GM08714 (cell line): Measurements from ENCODE around the gene C19orf33.
"Not testable (repeated sequence)": the region's sequence is repeated elsewhere in the genome, so short reads cannot be mapped to it uniquely, and the experiment has no call there.

Experiments
- H3K4me3 ChIP-seq: fragments of 200-500 bp; sonication (Bioruptor generic); 2 replicates; pipeline ENCODE4 v1.5.1; 2014; ENCODE audit warnings: mild to moderate bottlenecking, low read length, inconsistent platforms
- ZNF274 ChIP-seq: IDR thresholded peaks from 2 replicates; pipeline ENCODE4 v1.6.1; 2012; ENCODE audit warnings: mild to moderate bottlenecking, low read depth, low read length

The C19orf33 gene

DNA sequence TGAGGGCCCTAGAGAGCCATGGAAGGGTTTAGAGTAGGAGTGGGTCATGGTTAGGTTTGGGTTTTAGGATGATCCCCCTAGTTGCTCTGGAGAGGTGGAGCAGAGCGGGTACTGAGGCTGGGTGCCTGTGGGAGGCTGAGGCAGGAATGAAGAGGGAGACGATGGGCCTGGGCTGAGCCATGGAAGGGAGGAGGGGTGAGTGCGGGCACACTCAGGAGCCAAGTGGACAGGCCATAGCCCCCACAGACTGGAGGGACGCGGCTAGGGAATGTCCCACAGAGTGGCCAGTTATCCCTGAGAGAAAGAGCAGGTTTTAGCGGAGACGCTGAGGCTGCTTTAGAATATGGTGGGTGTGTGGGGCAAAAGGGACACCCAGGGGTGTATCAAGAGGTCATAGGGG lies 25.6 kb downstream of the C19orf33 start:
- TF ChIP-seq ZNF274: no peak
- no peak overlapping the region for H3K4me3 ChIP-seq

DNA sequence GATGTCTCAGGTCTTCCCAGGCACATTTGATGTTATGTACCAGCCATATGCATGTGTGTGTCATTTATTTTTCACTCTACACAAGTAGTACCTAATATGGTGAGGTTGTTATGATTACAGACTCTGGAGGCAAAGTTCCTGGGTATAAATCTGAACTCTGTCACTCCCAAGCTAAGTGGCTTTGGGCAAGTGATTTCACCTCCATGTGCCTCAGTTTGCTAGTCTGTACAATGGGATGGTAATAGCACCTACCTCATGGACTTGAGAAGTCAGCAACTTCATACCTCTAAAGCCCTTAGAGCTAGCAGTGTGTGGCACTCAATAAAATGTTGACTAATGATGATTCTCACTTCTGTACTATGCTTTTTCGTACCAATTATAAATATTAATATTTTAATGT lies 27.7 kb downstream of the C19orf33 start:
- TF ChIP-seq ZNF274: no peak
- no peak overlapping the region for H3K4me3 ChIP-seq

DNA sequence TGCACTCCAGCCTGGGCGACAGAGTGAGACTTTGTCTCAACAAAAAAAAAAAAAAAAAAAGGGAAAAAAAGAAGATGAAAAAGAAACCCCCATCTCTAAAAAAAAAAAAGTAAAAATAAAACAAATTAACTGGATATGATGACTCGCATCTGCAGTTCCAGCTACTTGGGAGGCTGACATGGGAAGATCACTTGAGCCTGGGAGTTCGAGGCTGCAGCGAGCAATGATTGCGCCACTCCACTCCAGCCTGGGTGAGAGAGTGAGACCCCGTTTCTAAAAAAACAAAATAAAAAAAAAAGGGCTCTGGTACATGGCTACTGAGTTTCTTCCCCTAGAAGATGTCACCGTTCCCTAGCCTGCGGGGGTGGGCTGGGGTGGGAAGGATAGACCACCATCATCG lies 29.2 kb downstream of the C19orf33 start:
- no peak overlapping the region for H3K4me3 ChIP-seq
- TF ChIP-seq ZNF274: no peak

DNA sequence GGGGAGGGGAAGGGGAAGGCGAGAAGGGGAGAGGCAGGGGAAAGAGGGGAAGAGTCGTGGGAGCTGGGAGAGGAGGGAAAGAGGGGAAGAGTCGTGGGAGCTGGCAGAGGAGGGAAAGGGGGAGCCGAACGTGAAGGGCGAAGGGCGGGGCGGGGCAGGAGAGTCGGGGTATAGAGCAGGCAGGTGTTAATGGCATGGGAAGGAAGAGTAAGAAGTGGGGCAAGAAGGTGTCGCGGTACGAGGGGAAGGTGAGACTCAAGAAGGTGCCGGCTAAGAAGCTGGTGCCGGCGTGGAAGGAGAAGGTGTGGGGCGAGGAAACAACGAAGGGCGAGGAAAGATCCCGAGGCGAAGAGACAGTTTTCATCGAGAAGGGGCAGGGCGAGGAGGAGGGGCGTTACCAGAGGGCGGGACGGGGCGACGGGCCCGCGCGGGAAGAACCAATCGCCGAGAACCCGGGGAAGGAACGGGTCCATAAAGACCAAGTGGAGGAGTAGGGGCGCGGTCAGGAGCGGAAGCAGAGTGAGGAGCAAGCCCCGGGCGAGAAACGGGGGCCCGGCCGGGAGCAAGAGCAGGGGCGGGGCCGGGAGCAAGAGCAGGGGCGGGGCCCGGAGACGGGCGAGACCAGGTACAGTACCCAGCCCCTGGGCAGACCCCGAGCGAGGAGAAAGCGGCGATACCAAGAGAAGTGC lies 32.0 kb downstream of the C19orf33 start:
- no peak for TF ChIP-seq ZNF274
- H3K4me3 ChIP-seq: peak overlapping the region; percentile 87

DNA sequence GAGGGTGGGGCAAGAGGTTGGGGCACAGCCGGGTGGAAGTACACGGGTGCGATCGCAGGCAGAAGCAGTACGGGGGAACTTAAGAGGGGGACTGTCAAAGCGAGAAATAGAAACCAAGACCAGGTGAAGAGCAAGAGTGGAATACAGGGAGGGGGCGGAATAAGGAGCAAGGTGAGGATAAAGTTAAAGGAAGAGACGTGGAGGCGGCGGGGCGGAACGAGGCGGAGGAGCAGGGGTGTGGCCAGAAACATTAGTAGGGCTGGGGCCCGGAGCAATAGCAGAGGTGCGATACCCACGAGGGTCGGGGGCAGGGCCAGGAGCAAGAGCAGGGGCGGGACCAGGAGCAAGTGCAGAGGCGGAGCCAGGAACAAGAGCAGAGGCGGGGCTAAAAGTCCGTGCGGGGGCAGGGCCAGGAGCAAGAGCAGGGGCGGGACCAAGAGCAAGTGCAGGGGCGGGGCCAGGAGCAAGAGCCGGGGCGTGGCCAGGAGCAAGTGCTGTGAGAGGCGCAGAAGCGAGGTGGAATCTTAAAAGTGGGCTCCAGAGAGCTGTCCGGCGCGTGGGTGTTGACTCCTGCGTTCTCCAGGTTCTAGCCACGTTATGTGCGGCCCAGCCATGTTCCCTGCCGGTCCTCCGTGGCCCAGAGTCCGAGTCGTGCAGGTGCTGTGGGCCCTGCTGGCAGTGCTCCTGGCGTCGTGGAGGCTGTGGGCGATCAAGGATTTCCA lies 32.7 kb downstream of the C19orf33 start:
- H3K4me3 ChIP-seq: peak overlapping the region; percentile 87
- TF ChIP-seq ZNF274: no peak

DNA sequence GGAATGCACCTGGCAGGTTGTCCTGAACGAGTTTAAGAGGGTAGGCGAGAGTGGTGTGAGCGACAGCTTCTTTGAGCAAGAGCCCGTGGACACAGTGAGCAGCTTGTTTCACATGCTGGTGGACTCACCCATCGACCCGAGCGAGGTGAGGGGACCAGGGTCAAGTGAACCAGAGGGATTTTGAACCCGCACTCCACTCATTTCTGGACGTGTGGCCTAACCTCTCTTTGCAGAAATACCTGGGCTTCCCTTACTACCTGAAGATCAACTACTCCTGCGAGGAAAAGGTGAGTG lies 33.3 kb downstream of the C19orf33 start:
- peak overlapping the region; percentile 21; the same call in 1 of the 2 replicates for H3K4me3 ChIP-seq
- no peak for TF ChIP-seq ZNF274

DNA sequence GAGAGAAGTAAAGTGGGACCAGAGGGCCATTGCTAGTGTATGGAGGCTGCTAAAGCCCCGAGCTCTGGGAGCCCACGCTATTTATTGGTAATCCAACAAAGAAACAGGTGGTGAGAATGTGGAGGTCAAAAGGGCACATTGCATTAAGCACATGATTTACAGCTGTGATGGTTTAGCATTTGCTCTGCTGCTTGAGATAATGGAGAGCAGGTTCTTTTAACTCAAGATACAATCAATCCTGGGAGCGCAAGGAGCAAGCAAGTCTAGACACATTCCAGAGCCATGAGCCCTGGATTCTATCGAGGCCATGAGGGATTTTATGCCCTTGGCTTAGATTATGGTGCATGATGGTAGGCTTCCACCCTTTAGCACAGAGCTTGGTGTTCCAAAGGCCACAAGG lies 35.0 kb downstream of the C19orf33 start:
- not testable (repeated sequence) for H3K4me3 ChIP-seq

DNA sequence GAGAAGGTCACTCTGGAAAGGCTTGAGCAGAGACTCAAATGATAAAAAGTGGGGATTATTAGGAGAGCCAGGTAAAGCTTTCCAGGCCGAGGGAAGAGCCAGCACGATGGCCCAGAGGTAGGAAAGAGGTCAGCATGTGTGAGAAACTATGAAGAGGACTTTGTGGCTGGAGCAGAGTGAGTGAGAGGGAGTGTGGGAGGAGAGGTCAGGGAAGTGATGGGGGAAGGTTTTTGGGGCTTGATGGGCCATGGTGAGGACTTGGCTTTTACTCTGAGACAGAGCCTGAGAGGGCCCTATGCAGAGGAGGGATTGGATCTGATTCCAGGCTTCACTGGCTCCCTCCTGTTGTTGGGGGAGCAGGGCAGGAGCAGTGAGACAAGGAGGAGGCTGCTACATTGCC lies 36.9 kb downstream of the C19orf33 start:
- H3K4me3 ChIP-seq: no peak overlapping the region
- no peak for TF ChIP-seq ZNF274

DNA sequence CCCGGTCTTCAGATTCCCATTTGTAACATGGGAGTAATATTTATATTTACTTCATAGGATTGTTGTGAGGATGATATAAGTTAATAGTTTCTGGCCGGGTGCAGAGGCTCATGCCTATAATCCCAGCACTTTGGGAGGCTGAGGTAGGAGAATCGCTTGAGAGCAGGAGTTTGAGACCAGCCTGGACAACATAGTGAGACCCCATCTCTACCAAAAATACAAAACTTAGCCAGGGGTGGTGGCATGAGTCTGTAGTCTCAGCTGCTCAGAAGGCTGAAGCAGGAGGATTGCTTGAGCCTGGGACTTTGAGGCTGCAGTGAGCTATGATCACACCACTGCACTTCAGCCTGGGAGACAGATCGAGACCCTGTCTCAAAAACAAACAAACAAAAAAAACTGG lies 42.8 kb downstream of the C19orf33 start:
- H3K4me3 ChIP-seq: no peak overlapping the region
- no peak for TF ChIP-seq ZNF274

DNA sequence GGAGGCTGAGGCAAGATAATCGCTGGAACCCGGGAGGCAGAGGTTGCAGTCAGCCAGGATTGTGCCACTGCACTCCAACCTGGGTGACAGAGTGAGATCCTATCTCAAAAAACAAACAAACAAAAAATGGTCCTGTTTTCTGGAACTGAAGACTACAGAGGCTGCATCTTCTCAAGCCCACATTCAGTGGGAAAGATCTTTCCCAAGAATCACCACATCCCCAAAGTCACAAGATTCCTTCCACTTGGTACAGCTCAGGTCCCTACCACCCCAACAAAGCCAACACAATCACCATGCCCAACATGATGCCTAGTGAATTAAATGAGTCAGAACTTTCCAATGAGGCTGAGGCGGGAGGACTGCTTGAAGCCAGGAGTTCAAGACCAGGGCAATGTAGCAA lies 46.8 kb downstream of the C19orf33 start:
- H3K4me3 ChIP-seq: no peak overlapping the region
- no peak for TF ChIP-seq ZNF274

DNA sequence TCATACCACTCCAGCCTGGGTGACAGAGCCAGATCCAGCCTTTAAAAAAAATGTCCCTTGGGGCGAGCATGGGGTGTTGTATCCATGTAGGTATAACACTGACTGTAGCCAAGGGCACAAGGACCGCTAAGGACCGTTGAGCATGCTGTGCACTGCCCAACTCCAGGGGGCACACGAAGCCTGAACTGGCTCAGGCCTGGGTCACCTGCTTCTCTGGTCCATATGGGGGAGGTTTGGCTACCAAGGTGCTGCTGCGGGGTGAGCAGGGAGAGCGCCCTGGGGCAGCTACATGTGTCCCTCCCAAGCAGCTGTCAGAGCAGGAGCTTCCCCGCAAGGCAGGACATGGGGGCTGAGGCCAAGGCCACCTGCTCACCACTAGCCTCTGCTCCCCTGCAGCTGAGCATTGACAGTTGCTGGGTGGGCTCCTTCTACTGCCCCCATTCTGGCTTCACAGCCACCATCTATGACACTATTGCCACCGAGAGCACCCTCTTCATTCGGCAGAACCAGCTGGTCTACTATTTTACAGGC lies 47.9 kb downstream of the C19orf33 start:
- no peak for TF ChIP-seq ZNF274
- no peak overlapping the region for H3K4me3 ChIP-seq

DNA sequence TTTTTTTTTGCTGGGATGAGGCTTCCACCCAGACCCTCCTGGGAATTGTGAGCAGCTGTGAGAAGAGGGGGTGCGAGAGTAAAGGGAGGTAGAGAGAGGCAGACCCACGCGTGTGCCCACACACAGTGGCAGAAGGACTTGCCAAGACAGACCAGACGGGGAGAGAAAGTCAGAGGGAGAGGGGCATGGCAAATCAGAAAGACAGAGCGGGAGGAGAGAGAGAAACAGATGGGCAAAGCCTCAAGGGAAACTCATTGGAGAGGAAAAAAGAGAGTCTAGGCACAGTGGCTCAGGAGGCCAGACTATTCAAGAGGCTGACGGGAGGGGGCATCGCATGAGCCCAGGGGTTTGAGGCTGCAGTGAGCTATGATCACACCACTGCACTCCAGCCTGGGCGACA lies 48.6 kb downstream of the C19orf33 start:
- TF ChIP-seq ZNF274: no peak
- H3K4me3 ChIP-seq: no peak overlapping the region
